H1 (cell line): Measurements from ENCODE around the gene TTC13.

Source experiments
- ATF2 ChIP-seq: IDR thresholded peaks from 2 replicates; pipeline ENCODE4 v1.6.1; 2012; ENCODE audit warnings: low read length, inconsistent platforms
- CEBPB ChIP-seq: IDR thresholded peaks from 2 replicates; pipeline ENCODE4 v1.6.1; 2012; ENCODE audit warnings: low read depth, low read length
- CHD2 ChIP-seq: IDR thresholded peaks from 2 replicates; pipeline ENCODE4 v1.6.1; 2012; ENCODE audit warnings: low read length, improper control_type of control experiment
- CTCF ChIP-seq, 3 experiments: IDR thresholded peaks; 1 replicate in 2 of 3; 2 replicates in 1 of 3; pipeline versions ENCODE4 v1.5.1 to v1.6.1; 2011; ENCODE audit warnings: low read length in 3 of 3, mild to moderate bottlenecking in 3 of 3, inconsistent platforms in 2 of 3, low read depth in 1 of 3, moderate library complexity in 1 of 3; ENCODE audit not compliant: insufficient read depth in 1 of 3; ENCODE audit errors: control extremely low read depth in 1 of 3
- PHF8 ChIP-seq: fragments of 200-600 bp; sonication (generic); conservative IDR thresholded peaks from 2 replicates; pipeline ENCODE4 v1.7.1; 2012; ENCODE audit warnings: low read depth, mild to moderate bottlenecking, inconsistent platforms, low read length, moderate library complexity
- POLR2A ChIP-seq, 2 experiments: IDR thresholded peaks; 1 replicate in 1 of 2; 2 replicates in 1 of 2; pipeline ENCODE4 v1.6.1; 2011; ENCODE audit warnings: low read depth in 2 of 2, low read length in 2 of 2, mild to moderate bottlenecking in 2 of 2; ENCODE audit errors: control extremely low read depth in 1 of 2
- SIN3A ChIP-seq, 2 experiments: IDR thresholded peaks in 1 of 2; conservative IDR thresholded peaks in 1 of 2; 2 replicates each; pipeline ENCODE4 v1.6.1; 2011 to 2012; ENCODE audit warnings: low read length in 2 of 2, improper control_type of control experiment in 1 of 2, low read depth in 1 of 2, mild to moderate bottlenecking in 1 of 2
- SRF ChIP-seq: IDR thresholded peaks from 2 replicates; pipeline ENCODE4 v1.6.1; 2011; ENCODE audit warnings: mild to moderate bottlenecking, low read depth, low read length, moderate library complexity

GRCh38 chr1:231020139-231020601 lies 41.5 kb upstream of the TTC13 start:
- TF ChIP-seq CTCF (IDR thresholded peaks at IDR 0.05; ENCODE audit: control extremely low read depth in 1 of 3, insufficient read depth in 1 of 3, low read depth in 1 of 3, low read length in 3 of 3) (no peak), CHD2 (no peak), PHF8 (no peak), CEBPB (no peak), ATF2 (no peak), POLR2A (IDR thresholded peaks at IDR 0.05; ENCODE audit: control extremely low read depth in 1 of 2, low read depth in 2 of 2, low read length in 2 of 2) (no peak), SRF (no peak), SIN3A (conservative IDR thresholded peaks at IDR 0.05 in 1 of 2, IDR thresholded peaks at IDR 0.05 in 1 of 2; ENCODE audit: low read depth in 1 of 2, low read length in 2 of 2) (no peak)
